Thoracic aorta (tissue), 2 donors: ENCODE measurements around the gene VEGFD. TPM values are rescaled to one million over a fixed set of nuclear protein-coding genes. Genes with fewer than 3 reads are reported as not detected.

Experiments used
- ATAC-seq: fragments of 150-250 bp; one replicate; pipeline ENCODE4 v1.8.0; 2017; ENCODE audit warnings: low read depth; ENCODE audit not compliant: insufficient number of reproducible peaks, low FRiP score
- DNase-seq: peaks from one replicate; pipeline ENCODE4 v3.0.0-alpha.2; 2020; ENCODE audit warnings: low spot score
- H3K27ac ChIP-seq, 2 donors: fragments of 200-600 bp; sonication (generic); 1 replicate in 1 of 2; 2 replicates in 1 of 2; pipeline ENCODE4 v1.5.1; 2016; ENCODE audit warnings: mild to moderate bottlenecking in 2 of 2, moderate library complexity in 2 of 2
- H3K27me3 ChIP-seq: fragments of 200-600 bp; sonication (generic); replicated peaks from 2 replicates; pipeline ENCODE4 v1.6.0; 2016; ENCODE audit warnings: mild to moderate bottlenecking; ENCODE audit not compliant: insufficient read depth
- H3K36me3 ChIP-seq: fragments of 200-600 bp; sonication (generic); one replicate; pipeline ENCODE4 v1.5.1; 2016
- H3K4me1 ChIP-seq, 2 donors: fragments of 200-600 bp; sonication (generic); 1 replicate in 1 of 2; 2 replicates in 1 of 2; pipeline versions ENCODE4 v1.5.1 to v1.6.0; 2016; ENCODE audit warnings: low read depth in 2 of 2, mild to moderate bottlenecking in 1 of 2; ENCODE audit not compliant: control insufficient read depth in 1 of 2
- H3K4me3 ChIP-seq: fragments of 200-600 bp; sonication (generic); 2 replicates; pipeline ENCODE4 v1.5.1; 2016; ENCODE audit warnings: mild to moderate bottlenecking
- H3K9me3 ChIP-seq: fragments of 200-600 bp; sonication (generic); 2 replicates; pipeline ENCODE4 v1.5.1; 2016
- total RNA-seq, 2 donors: library from RNA; depleted of rRNA; stranded (reverse); fragments of >200 nt; gene quantifications; one replicate each; pipeline versions ENCODE4 v1.1.0 to v1.2.3, GENCODE V29; 2016
- TF ChIP-seq, protein P1 (sequence below): fragments of 200-600 bp; sonication (generic); IDR thresholded peaks from one replicate; pipeline ENCODE4 v1.5.1; 2019; ENCODE audit warnings: antibody characterized with exemption

The VEGFD gene
- total RNA-seq, 2 donors from 2014 or later: 3.0 to 19.5 TPM

DNA sequence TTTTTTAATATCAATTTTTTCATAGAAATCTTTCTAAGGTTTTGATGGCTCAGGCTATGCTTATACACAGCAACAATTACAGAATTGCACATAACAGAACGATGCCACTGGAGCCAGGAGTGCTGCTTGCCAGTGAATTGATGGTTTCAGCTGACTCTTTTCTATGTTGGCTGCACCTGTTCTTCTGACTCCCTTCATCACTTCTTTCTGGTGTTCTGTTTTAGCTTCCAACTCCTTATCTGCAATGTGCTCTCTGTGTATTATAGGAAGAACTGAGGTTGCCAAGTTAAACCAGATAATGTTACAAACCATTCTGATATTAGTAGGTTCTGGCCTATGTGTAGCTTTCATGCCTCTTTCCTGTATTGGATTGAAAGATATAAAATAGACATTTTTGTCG is 11.6 kb upstream of the VEGFD start:
- Histone ChIP-seq H3K27me3 (no peaks in the 10 kb centered on the region), H3K4me1 (peaks cover 0 to 6% of the 10 kb centered on the region in 2 donors), H3K4me3 (no peak overlapping the region), H3K36me3 (no peaks in the 10 kb centered on the region), H3K27ac (no peak overlapping the region), H3K9me3 (no peaks in the 10 kb centered on the region)
- ATAC-seq: no peak
- no peak for DNase-seq
- TF ChIP-seq, protein P1, sequence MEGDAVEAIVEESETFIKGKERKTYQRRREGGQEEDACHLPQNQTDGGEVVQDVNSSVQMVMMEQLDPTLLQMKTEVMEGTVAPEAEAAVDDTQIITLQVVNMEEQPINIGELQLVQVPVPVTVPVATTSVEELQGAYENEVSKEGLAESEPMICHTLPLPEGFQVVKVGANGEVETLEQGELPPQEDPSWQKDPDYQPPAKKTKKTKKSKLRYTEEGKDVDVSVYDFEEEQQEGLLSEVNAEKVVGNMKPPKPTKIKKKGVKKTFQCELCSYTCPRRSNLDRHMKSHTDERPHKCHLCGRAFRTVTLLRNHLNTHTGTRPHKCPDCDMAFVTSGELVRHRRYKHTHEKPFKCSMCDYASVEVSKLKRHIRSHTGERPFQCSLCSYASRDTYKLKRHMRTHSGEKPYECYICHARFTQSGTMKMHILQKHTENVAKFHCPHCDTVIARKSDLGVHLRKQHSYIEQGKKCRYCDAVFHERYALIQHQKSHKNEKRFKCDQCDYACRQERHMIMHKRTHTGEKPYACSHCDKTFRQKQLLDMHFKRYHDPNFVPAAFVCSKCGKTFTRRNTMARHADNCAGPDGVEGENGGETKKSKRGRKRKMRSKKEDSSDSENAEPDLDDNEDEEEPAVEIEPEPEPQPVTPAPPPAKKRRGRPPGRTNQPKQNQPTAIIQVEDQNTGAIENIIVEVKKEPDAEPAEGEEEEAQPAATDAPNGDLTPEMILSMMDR: no peak

DNA sequence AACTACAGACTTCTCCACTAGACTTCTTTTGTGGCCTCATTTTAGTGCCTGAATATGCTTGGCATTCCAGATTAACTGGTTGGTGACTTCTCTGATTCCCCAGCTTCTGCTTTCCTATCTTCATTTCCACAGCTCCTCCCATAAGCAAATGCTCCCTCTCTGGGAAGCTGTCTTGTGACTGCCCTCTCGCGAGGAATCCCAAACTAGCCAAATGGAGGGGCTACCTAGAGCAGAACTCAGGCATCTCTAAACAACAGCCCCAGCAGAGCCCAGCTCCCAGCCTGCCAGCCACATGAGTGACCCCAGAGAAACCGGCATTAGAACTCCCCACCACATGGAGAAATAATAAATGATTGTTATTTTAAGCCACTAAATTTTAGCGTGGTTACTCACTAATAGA is 7.6 kb upstream of the VEGFD start:
- Histone ChIP-seq H3K36me3 (no peaks in the 10 kb centered on the region), H3K4me1 (peaks cover 0 to 6% of the 10 kb centered on the region in 2 donors), H3K4me3 (no peak overlapping the region), H3K9me3 (no peaks in the 10 kb centered on the region), H3K27me3 (no peaks in the 10 kb centered on the region), H3K27ac (no peak overlapping the region)
- no peak for ATAC-seq
- TF ChIP-seq, protein P1: no peak
- DNase-seq: no peak

DNA sequence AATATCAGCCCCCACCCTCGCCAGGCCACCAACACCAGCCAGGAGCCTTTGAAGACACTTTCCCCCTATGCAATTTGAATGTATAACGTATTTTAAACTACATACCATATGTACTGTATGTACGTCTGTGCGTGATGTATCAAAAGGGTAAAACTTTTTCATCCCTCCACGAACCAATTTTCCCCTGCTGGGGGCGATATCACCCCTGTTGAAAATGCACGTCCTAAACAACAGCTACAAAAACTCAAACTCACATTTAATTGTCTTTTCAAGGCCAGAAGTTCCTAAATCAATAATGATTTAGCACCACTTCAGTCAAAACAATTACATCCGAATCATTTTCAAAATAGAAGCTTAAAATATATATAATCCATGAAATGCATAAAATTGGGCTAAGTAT is 1.4 kb downstream of the VEGFD start:
- Histone ChIP-seq H3K4me1 (no peaks in the 10 kb centered on the region), H3K4me3 (no peak overlapping the region), H3K27ac (no peak overlapping the region), H3K27me3 (no peaks in the 10 kb centered on the region), H3K36me3 (no peaks in the 10 kb centered on the region), H3K9me3 (no peaks in the 10 kb centered on the region)
- DNase-seq (no peak), ATAC-seq (no peak)
- TF ChIP-seq, protein P1: no peak

DNA sequence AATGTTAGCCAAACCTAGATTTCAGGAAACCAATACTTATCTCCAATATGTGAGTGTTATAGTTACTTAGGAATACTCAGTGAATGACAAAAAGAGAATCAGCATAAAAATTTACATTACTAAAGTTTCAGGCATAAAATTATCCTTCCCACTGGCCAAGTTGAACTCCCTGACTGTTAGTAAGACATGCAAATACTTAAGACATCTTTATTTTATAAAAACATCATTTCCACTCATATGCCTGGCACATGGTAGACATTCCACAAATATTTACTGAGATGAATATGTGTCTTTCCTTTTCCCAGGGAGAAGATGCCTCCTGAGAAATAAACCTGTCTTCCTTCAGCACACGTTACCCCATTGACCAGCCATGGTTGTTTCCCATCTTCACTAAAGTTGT is 7.3 kb downstream of the VEGFD start:
- H3K9me3 ChIP-seq: no peaks in the 10 kb centered on the region
- TF ChIP-seq, protein P1: no peak
- H3K27me3 ChIP-seq: no peaks in the 10 kb centered on the region
- no peaks in the 10 kb centered on the region for H3K4me1 ChIP-seq
- no peak overlapping the region for H3K27ac ChIP-seq
- ATAC-seq (no peak), DNase-seq (no peak)
- no peaks in the 10 kb centered on the region for H3K36me3 ChIP-seq
- no peak overlapping the region for H3K4me3 ChIP-seq

DNA sequence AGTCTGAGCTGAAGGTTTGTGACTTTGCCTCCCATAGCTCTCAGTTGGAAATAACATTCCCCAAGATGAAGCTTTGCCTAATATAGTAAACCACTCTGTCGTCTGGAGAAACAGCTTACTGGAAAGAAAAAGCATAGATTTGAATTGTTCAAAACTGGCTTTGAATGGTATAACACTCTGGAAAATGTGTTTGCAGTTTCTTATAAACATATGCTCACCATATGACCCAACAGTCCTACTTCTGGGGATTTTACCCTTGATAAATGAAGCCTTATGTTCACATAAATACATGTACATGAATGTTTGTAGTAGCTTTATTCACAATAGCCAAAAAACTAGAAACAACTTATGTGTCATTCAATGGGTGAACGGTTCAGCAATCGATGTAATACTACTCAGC is 10.2 kb downstream of the VEGFD start:
- Histone ChIP-seq H3K27me3 (no peaks in the 10 kb centered on the region), H3K4me1 (no peaks in the 10 kb centered on the region), H3K36me3 (no peaks in the 10 kb centered on the region), H3K4me3 (no peak overlapping the region), H3K9me3 (no peaks in the 10 kb centered on the region), H3K27ac (no peak overlapping the region)
- ATAC-seq: no peak
- no peak for DNase-seq
- TF ChIP-seq, protein P1: no peak
